Measurements from ENCODE around the gene BAMBI. TPM values are rescaled to one million over a fixed set of nuclear protein-coding genes. Genes with fewer than 3 reads are reported as not detected.

Gene BAMBI
- total RNA-seq, 4 donors from 2014 or later = 0.22 to 0.92 (median 0.53) TPM

DNA sequence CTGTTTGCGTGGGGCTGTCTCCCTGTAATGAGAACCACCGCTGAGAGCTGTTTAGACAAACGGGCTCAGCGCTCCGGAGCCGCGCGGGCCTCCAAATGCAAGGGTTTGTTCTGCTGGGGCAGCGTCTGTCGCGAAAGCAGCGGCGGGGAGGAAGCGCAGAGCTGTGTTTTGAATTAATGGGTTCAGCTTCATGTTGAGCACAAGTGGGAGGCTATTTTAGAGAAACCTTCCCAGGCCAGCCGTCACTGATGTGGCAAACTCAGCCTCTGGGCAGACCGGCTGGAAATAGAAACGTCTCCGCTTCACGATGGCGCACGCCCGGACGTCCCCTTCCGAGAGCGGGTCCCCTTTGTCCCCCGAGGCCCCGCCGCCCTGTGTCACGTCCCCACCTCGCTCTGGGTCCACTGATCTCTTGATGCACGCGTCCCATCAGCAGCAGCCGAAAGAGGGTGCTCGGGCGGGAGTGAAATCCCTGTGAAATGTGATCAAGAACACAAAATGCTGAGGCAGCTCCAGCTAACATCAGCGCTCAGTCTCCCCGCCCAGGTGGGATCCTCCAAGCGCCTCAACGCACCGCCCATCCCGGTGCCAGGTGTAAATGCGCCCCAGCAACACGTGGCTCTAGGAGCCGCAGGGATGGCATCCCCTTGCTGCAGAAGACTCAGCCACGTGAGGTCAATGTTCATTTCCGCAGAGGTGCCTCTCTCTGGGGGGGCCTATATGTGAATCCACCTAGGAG, 44.9 kb downstream of the BAMBI start:
- no peaks in the 10 kb centered on the region for H3K27me3 ChIP-seq
- no peaks in the 10 kb centered on the region for H3K9me3 ChIP-seq
- intact Hi-C loops (cut with DNase I) = no loop called here
- WGBS, 2 donors = 1 to 5% methylated on average over 28 of the region's 46 CpGs
- TF ChIP-seq CTCF (IDR thresholded peaks at IDR 0.05) (no peak), POLR2A (IDR thresholded peaks at IDR 0.05) (no peak)
- H3K36me3 ChIP-seq = no peaks in the 10 kb centered on the region
- H3K27ac ChIP-seq = no peak overlapping the region
- DNase-seq = peak; percentile 21 to 39
- H3K4me1 ChIP-seq = peaks cover 0 to 8% of the 10 kb centered on the region in 2 donors
- H3K4me3 ChIP-seq (replicated peaks in 1 of 3) = peak overlapping the region in 2 of 3 donors; percentile 10 to 25

GRCh38 chr10:28728366-28728765, 51.0 kb downstream of the BAMBI start:
- DNase-seq = no peak
- Histone ChIP-seq H3K4me3 (replicated peaks in 1 of 3) (no peak overlapping the region), H3K27ac (no peak overlapping the region), H3K36me3 (no peaks in the 10 kb centered on the region), H3K9me3 (no peaks in the 10 kb centered on the region), H3K4me1 (no peaks in the 10 kb centered on the region), H3K27me3 (no peaks in the 10 kb centered on the region)
- intact Hi-C loops (cut with DNase I) = no loop called here
- 77 to 95% methylated on average over 1 of the region's 1 CpG for WGBS, 2 donors
- TF ChIP-seq POLR2A (IDR thresholded peaks at IDR 0.05) = no peak
- TF ChIP-seq CTCF (IDR thresholded peaks at IDR 0.05) = no peak

DNA sequence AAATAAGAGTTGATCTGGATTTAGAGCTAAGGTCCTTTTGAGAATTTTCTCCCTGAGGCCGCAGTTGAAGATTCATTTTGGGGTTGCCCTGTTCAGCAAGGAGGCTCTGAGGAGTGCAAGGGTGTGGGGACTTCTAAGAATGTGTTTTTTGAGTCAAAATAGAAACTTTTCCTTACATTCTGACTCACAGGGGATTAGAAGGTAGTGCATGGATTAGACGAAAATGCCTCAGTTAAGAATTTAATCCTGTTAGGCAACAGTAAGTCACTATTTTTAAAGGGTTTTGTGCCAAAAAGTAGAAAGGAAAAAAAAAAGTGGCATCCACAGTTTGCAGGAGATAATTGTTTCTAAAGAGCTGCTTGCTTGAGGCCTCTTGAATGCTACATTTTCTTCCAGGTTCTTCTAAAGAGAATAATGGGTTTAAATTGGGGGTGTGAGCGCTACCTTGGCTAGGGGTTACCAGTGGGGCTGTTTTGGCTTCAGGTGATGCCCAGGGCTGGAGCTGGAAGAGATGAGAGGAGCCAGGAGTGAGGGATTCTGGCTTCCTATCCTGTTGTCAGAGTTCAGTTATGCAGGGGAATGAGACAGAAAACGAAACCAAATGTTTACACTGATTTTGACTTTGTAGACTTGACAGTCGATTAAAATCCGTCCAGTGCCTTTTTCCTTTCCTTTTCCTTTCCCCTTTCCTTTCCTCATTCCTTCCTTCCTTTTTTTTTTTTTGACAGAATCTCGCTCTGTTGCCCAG, 52.9 kb downstream of the BAMBI start:
- no peak for TF ChIP-seq POLR2A (IDR thresholded peaks at IDR 0.05)
- TF ChIP-seq CTCF (IDR thresholded peaks at IDR 0.05) = no peak
- Histone ChIP-seq H3K36me3 (no peaks in the 10 kb centered on the region), H3K9me3 (no peaks in the 10 kb centered on the region), H3K4me3 (replicated peaks in 1 of 3) (no peak overlapping the region), H3K27me3 (no peaks in the 10 kb centered on the region), H3K4me1 (no peaks in the 10 kb centered on the region), H3K27ac (no peak overlapping the region)
- intact Hi-C loops (cut with DNase I) = no loop called here
- DNase-seq = no peak
- WGBS, 2 donors = 75 to 81% methylated on average over 7 of the region's 7 CpGs

DNA sequence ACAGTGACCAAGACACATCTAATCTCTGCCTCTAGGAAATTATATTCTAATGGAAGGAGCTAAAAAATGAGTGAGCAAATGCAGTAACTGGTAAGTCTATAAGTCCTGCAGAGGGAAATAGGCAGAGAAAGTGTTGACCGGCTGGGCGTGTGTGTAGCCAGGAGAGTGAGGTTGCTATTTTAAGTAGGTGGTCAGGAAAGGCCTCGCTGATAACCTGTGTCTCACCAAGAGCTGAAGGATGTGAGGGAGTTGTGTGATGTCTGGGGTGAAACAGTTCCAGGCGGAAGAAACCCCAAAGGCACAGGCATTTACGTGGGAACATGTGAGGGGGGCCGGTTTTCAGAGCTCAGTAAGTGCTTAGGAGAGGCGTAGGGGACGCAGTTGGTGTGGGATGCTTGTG, 54.8 kb downstream of the BAMBI start:
- no peaks in the 10 kb centered on the region for H3K27me3 ChIP-seq
- H3K4me1 ChIP-seq = no peaks in the 10 kb centered on the region
- intact Hi-C loops (cut with DNase I) = no loop called here
- H3K9me3 ChIP-seq = no peaks in the 10 kb centered on the region
- H3K4me3 ChIP-seq (replicated peaks in 1 of 3) = no peak overlapping the region
- TF ChIP-seq POLR2A (IDR thresholded peaks at IDR 0.05) (no peak), CTCF (IDR thresholded peaks at IDR 0.05) (no peak)
- H3K27ac ChIP-seq = no peak overlapping the region
- H3K36me3 ChIP-seq = no peaks in the 10 kb centered on the region
- no peak for DNase-seq
- WGBS, 2 donors = 93 to 96% methylated on average over 8 of the region's 8 CpGs

Small RNAs within 50 kb of the gene (small RNA-seq; reads per million reads assigned to genes)
- not detected for gene RNU4ATAC6P
- gene RNU6-1067P = not detected

Other genes starting within 250 kb of the BAMBI start
- 100 to 1,000 TPM; 165 to 189 (median 169) TPM for gene WAC, start 144.4 kb upstream of the BAMBI start, total RNA-seq